ENCODE results near the gene CCNB2. TPM values are rescaled to one million over a fixed set of nuclear protein-coding genes. Genes with fewer than 3 reads are reported as not detected.
"Not testable (repeated sequence)": the region's sequence is repeated elsewhere in the genome, so short reads cannot be mapped to it uniquely, and the experiment has no call there.

The CCNB2 gene
- total RNA-seq, 2 donors from 2014 or later, result 2.1 TPM; not detected in 1

- H3K9me3 ChIP-seq, result no peaks in the 10 kb centered on the region
- H3K4me3 ChIP-seq, result no peak overlapping the region
- H3K4me1 ChIP-seq, result no peaks in the 10 kb centered on the region
- no peak overlapping the region for H3K27ac ChIP-seq
- no peak for TF ChIP-seq CTCF (IDR thresholded peaks at IDR 0.05)
- DNase-seq (ENCODE audit: low spot score), result no peak
- peaks cover 38% of the 10 kb centered on the region for H3K36me3 ChIP-seq
- H3K27me3 ChIP-seq, result no peaks in the 10 kb centered on the region
These were observed 32.6 kb downstream of the CCNB2 start for GRCh38 chr15:59137566-59137965.

- Histone ChIP-seq H3K36me3 (peaks cover 38% of the 10 kb centered on the region), H3K4me1 (no peaks in the 10 kb centered on the region), H3K9me3 (no peaks in the 10 kb centered on the region), H3K27me3 (no peaks in the 10 kb centered on the region), H3K27ac (no peak overlapping the region), H3K4me3 (no peak overlapping the region)
- TF ChIP-seq CTCF (IDR thresholded peaks at IDR 0.05), result peak; percentile 12 to 57
- DNase-seq (ENCODE audit: low spot score), result no peak
These were observed 33.3 kb downstream of the CCNB2 start for GRCh38 chr15:59138243-59138642.

GRCh38 chr15:59140422-59141226 lies 35.7 kb downstream of the CCNB2 start:
- no peaks in the 10 kb centered on the region for H3K9me3 ChIP-seq
- H3K27me3 ChIP-seq, result no peaks in the 10 kb centered on the region
- TF ChIP-seq CTCF (IDR thresholded peaks at IDR 0.05), result no peak
- no peak overlapping the region for H3K4me3 ChIP-seq
- H3K4me1 ChIP-seq, result no peaks in the 10 kb centered on the region
- H3K36me3 ChIP-seq, result peaks cover 24% of the 10 kb centered on the region
- no peak for DNase-seq (ENCODE audit: low spot score)
- H3K27ac ChIP-seq, result no peak overlapping the region

GRCh38 chr15:59143281-59143680 lies 38.3 kb downstream of the CCNB2 start:
- no peak for DNase-seq (ENCODE audit: low spot score)
- no peaks in the 10 kb centered on the region for H3K4me1 ChIP-seq
- TF ChIP-seq CTCF (IDR thresholded peaks at IDR 0.05), result no peak
- no peak overlapping the region for H3K27ac ChIP-seq
- H3K4me3 ChIP-seq, result no peak overlapping the region
- no peaks in the 10 kb centered on the region for H3K36me3 ChIP-seq
- no peaks in the 10 kb centered on the region for H3K9me3 ChIP-seq
- H3K27me3 ChIP-seq, result no peaks in the 10 kb centered on the region

GRCh38 chr15:59144594-59144993 lies 39.6 kb downstream of the CCNB2 start:
- not testable (repeated sequence) for H3K4me1 ChIP-seq; DNase-seq (ENCODE audit: low spot score); H3K36me3 ChIP-seq; H3K27me3 ChIP-seq; H3K9me3 ChIP-seq; H3K27ac ChIP-seq; H3K4me3 ChIP-seq

GRCh38 chr15:59147666-59148065 lies 42.7 kb downstream of the CCNB2 start:
- no peak overlapping the region for H3K4me3 ChIP-seq
- no peak for TF ChIP-seq CTCF (IDR thresholded peaks at IDR 0.05)
- H3K27me3 ChIP-seq, result no peaks in the 10 kb centered on the region
- H3K27ac ChIP-seq, result no peak overlapping the region
- DNase-seq (ENCODE audit: low spot score), result no peak
- no peaks in the 10 kb centered on the region for H3K4me1 ChIP-seq
- no peaks in the 10 kb centered on the region for H3K9me3 ChIP-seq
- peaks cover 9% of the 10 kb centered on the region for H3K36me3 ChIP-seq
